Testis (tissue), 3 donors: ENCODE results near the gene ZBTB20. TPM values are rescaled to one million over a fixed set of nuclear protein-coding genes. Genes with fewer than 3 reads are reported as not detected.
A peak's percentile ranks its signal among the peaks of the same experiment; 100 is the strongest.

ENCODE experiments used
- DNase-seq: peaks from one replicate; pipeline ENCODE4 v3.0.0-alpha.2; 2019
- H3K27ac ChIP-seq, 2 donors: fragments of 200-600 bp; sonication (generic); one replicate each; pipeline ENCODE4 v1.5.1; 2019
- H3K27me3 ChIP-seq: fragments of 200-600 bp; sonication (generic); one replicate; pipeline ENCODE4 v1.5.1; 2019
- H3K36me3 ChIP-seq: fragments of 200-600 bp; sonication (generic); one replicate; pipeline ENCODE4 v1.5.1; 2017; ENCODE audit warnings: low read depth; ENCODE audit errors: missing control alignments
- H3K4me1 ChIP-seq: fragments of 200-600 bp; sonication (generic); one replicate; pipeline ENCODE4 v1.5.1; 2019
- H3K4me3 ChIP-seq, 2 donors: fragments of 200-600 bp; sonication (generic); one replicate each; pipeline ENCODE4 v1.5.1; 2017 to 2019
- H3K9me3 ChIP-seq: fragments of 200-600 bp; sonication (generic); one replicate; pipeline ENCODE4 v1.5.1; 2017
- CTCF ChIP-seq, 3 experiments: fragments of 450-650 bp in 2 of 3; fragments of 200-600 bp in 1 of 3; sonication (generic) in 1 of 3; IDR thresholded peaks; one replicate each; pipeline ENCODE4 v1.5.1; 2016 to 2019; ENCODE audit warnings: antibody characterized with exemption in 3 of 3, mild to moderate bottlenecking in 2 of 3, moderate library complexity in 1 of 3
- POLR2A ChIP-seq: fragments of 450-650 bp; IDR thresholded peaks from one replicate; pipeline ENCODE4 v1.6.1; 2017; ENCODE audit warnings: antibody characterized with exemption, mild to moderate bottlenecking, moderate library complexity
- WGBS, 2 donors: methylation state at CpG; one replicate each; pipeline ENCODE4 v1.1.5; 2018; 5-methylcytosine and 5-hydroxymethylcytosine counted together
- intact Hi-C: fragments of 100-400 bp; cut with DNase I; formaldehyde crosslinking; loops from one replicate; pipeline ENCODE4 v1.15.1; 2023; ENCODE audit warnings: low total_unique reads
- polyA plus RNA-seq: library from polyadenylated mRNA; stranded (reverse); fragments of 350-450 nt; fragmentation: Illumina TruSeq; extraction: RNeasy Lipid Tissue Mini Kit (QIAGEN cat#74804); gene quantifications from one replicate; pipeline ENCODE4 v1.2.3, GENCODE V29; 2014; ENCODE audit warnings: low read depth, low replicate concordance; ENCODE audit not compliant: insufficient read depth
- total RNA-seq, 2 donors: library from RNA; depleted of rRNA; stranded (reverse); fragments of >200 nt; gene quantifications; one replicate each; pipeline ENCODE4 v1.2.3, GENCODE V29; 2016

Gene ZBTB20
- total and polyA plus RNA-seq, 3 donors from 2014 or later: 36.8 to 179 (median 126) TPM

DNA sequence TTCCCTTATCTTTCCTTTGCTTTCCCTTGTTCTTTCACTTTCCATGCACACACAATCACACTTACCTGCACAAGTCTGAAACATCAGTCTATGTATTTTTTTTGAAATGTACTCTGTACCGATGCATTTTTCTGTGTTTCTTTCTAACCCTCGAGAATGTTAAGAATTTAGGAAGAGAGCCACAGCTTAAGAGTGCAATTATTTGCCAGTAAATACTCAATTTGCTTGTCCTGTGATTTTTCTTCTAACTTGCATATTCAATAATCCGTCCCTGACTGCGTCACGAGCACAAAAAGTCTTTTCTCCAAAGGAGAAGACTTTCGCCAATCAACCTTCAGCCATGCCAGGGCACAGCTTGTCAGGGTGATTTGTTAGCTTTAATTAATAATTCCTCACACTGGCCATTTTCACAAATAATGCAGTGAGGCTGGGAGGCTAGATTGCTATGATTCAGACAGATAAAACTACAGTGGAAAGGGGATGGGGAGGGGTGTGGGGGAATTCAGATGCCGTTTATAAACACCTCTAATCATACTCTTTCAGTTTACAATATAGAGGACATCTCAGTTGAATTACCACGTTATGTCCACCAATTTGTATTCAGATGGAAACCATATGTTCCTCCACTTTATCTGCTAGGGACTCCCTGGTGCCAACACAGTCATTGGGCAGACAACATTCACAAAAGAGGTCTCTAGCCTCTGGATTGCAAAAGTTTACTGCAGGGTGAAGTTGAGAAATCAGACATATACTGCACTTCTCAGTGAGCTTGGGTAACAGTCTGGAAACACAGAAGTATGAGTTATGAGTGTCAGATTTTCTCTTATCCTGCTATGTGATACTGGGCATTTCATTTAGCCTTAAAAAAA lies 388.0 kb downstream of the ZBTB20 start:
- Histone ChIP-seq H3K4me3 (peak overlapping the region; percentile 26 to 36), H3K27me3 (no peaks in the 10 kb centered on the region), H3K27ac (peak overlapping the region; percentile 41 to 65), H3K9me3 (no peaks in the 10 kb centered on the region), H3K4me1 (peaks cover 5% of the 10 kb centered on the region), H3K36me3 (no peaks in the 10 kb centered on the region)
- intact Hi-C loops: no loop called here
- peak; percentile 50 for DNase-seq
- 36 to 48% methylated on average over 8 of the region's 8 CpGs for WGBS, 2 donors
- TF ChIP-seq POLR2A (no peak), CTCF (IDR thresholded peaks at IDR 0.05) (no peak)

DNA sequence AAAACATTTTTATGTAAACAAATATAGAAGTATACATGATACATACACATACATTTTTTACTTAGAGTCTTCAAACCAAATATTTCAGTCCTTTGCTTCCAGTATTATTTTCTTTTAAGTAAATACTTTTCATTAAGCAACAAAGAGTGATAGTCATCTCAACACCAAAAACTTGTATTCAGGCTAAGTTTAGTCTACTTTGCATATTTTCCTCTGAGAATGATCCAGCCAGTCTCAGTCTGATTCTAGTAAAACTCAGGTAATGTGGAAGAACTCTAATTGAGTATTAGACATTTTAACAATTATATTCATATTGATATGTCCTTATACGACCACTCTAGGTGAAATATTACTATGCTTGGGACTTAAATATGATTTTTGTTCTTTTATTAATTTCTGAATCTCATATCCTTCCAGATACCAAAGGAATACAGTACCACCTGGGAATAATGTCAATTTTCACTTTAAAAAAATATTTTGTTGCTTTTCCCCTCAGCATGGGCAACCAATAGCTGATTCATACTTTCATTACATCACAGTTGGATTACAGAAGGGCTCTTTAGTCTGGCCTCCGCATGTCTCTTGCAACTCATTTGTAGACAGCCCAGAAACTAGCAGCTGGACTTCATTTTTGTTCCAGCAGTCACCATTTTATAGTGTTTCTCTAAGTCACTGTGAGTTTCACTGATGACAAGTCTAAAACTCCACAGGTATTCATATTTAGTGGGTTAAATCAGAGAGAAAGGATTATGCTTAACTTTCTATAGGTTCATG lies 390.4 kb downstream of the ZBTB20 start:
- intact Hi-C loops: no loop called here
- H3K9me3 ChIP-seq: no peaks in the 10 kb centered on the region
- peaks cover 5% of the 10 kb centered on the region for H3K4me1 ChIP-seq
- peak; percentile 25 for DNase-seq
- no peaks in the 10 kb centered on the region for H3K36me3 ChIP-seq
- 65 to 79% methylated on average over 2 of the region's 2 CpGs for WGBS, 2 donors
- TF ChIP-seq CTCF (IDR thresholded peaks at IDR 0.05): no peak
- no peak for TF ChIP-seq POLR2A
- no peak overlapping the region for H3K4me3 ChIP-seq
- H3K27ac ChIP-seq: peak overlapping the region in 1 of 2 donors; percentile 12
- H3K27me3 ChIP-seq: no peaks in the 10 kb centered on the region

DNA sequence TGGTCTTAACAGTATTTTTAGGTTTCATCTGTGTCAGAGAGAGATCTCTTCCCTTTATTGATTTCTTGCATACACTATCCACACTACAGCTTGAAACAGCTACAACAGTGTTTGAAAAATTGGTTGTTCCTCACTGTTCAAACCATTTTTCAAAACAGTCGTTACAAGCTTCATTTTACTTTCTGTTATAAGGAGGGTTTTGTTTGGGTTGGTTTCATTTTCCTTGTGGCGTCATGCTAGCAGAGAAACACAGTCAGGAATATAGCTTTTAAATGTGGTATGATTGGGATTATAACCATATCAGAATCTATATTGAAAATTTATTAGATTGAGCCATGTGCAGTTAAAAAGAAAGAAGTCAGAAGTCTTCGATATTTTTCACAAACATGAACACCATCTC lies 400.6 kb downstream of the ZBTB20 start:
- 36 to 38% methylated on average over 3 of the region's 3 CpGs for WGBS, 2 donors
- Histone ChIP-seq H3K9me3 (no peaks in the 10 kb centered on the region), H3K4me3 (no peak overlapping the region), H3K27ac (peak overlapping the region; percentile 48 to 78), H3K36me3 (no peaks in the 10 kb centered on the region), H3K27me3 (no peaks in the 10 kb centered on the region), H3K4me1 (no peaks in the 10 kb centered on the region)
- no peak for DNase-seq
- intact Hi-C loops: no loop called here
- TF ChIP-seq POLR2A (no peak), CTCF (IDR thresholded peaks at IDR 0.05) (no peak)

DNA sequence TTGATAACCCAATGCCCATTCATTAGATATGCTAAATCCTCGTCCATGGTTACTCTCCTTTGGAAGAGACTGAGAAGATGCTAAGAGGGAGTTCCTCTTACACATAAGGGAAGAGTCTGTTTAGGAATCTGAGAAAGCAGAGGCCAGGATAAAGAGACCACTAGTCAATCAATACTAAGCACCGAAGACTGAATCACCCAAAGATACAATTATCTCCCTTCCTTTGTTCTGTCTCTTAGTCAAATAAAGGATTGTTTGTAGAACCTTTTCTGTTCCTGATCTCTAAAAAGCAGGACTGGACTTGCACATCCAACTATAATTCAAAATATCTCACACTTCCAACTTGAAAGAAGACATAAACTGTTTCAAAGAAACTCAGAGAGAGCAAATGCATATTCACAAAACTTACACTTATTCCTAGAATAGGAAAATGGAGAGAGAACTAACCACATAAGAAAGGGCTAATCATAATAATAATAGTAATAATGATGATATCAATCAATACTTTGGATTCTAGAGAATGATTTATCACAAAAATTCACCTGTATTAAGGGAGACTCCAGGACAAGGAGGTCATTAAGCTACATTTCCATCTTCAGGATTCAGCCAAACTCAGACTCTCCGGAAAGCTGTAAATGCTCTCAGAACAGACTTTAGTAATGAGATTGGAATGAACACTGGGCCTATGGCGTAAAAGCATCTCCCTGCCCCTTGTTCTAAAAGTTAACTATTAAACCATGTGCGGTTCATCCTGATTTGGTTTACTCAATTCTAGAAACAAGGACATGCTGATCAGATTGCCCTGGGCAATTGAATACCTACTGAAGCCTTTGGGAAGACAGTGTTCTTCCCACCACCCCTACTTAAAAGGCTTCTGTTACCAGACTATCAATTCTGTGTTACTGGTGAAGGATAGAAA lies 401.5 kb downstream of the ZBTB20 start:
- Histone ChIP-seq H3K36me3 (no peaks in the 10 kb centered on the region), H3K9me3 (no peaks in the 10 kb centered on the region), H3K27ac (peak overlapping the region; percentile 48 to 78), H3K4me3 (no peak overlapping the region), H3K4me1 (no peaks in the 10 kb centered on the region), H3K27me3 (no peaks in the 10 kb centered on the region)
- intact Hi-C loops: no loop called here
- 49 to 63% methylated on average over 5 of the region's 5 CpGs for WGBS, 2 donors
- TF ChIP-seq POLR2A: no peak
- TF ChIP-seq CTCF (IDR thresholded peaks at IDR 0.05): no peak
- peak; percentile 23 for DNase-seq
